Measurements from ENCODE around the gene ZYG11B.

DNA sequence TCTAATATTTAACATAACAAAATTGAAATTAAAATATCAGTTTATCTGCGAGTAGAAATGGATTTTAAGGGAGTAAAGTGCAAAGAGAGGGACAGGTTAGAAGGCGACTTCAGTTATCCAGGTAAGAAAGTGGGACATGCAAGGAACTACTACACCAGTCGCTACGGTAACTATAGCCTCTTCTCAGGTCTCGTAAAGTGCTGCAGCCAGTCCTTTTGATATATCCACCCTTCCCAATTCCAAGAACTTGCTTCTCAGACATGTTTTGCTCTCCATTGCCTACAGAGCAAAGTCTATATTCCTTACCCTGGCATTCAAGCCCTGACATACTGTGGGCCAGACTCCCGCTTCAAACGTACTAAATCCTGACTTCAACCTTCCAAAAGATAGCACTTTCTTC lies 30.6 kb upstream of the ZYG11B start:
- TF ChIP-seq, protein P1, sequence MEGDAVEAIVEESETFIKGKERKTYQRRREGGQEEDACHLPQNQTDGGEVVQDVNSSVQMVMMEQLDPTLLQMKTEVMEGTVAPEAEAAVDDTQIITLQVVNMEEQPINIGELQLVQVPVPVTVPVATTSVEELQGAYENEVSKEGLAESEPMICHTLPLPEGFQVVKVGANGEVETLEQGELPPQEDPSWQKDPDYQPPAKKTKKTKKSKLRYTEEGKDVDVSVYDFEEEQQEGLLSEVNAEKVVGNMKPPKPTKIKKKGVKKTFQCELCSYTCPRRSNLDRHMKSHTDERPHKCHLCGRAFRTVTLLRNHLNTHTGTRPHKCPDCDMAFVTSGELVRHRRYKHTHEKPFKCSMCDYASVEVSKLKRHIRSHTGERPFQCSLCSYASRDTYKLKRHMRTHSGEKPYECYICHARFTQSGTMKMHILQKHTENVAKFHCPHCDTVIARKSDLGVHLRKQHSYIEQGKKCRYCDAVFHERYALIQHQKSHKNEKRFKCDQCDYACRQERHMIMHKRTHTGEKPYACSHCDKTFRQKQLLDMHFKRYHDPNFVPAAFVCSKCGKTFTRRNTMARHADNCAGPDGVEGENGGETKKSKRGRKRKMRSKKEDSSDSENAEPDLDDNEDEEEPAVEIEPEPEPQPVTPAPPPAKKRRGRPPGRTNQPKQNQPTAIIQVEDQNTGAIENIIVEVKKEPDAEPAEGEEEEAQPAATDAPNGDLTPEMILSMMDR (conservative IDR thresholded peaks at IDR 0.05 in 1 of 2, IDR thresholded peaks at IDR 0.05 in 1 of 2; ENCODE audit: extremely low read depth in 1 of 2, insufficient read depth in 1 of 2, low read depth in 1 of 2, low read length in 2 of 2), result no peak
- no peak for TF ChIP-seq EZH2 (IDR thresholded peaks at IDR 0.05; ENCODE audit: borderline replicate concordance, low read length)
